Activated B cell treated with CpG ODN at 0.5 μM for 24 hours (primary cell): ENCODE results near the gene NPHP4. TPM values are rescaled to one million over a fixed set of nuclear protein-coding genes. Genes with fewer than 3 reads are reported as not detected.

Experiments
- ATAC-seq: fragments of 200-7000 bp; cut with Tn5 transposase; one replicate; pipeline ENCODE4 v1.10.0; 2021; ENCODE audit warnings: low read depth, mild to moderate bottlenecking, moderate library complexity
- CTCF ChIA-PET: fragments of 350-600 bp; sonication (Branson Sonifier 250); formaldehyde crosslinking; loops from one replicate; lab custom pipeline; 2021; ENCODE audit warnings: antibody characterized with exemption; lab: Charles Lee
- POLR2A ChIA-PET: fragments of 350-600 bp; sonication (Branson Sonifier 250); formaldehyde crosslinking; loops from one replicate; lab custom pipeline; 2021; ENCODE audit warnings: antibody characterized with exemption; lab: Charles Lee
- DNase-seq: peaks from one replicate; pipeline ENCODE4 v3.0.0; 2022
- H3K27ac Mint-ChIP-seq: one replicate; pipeline ENCODE4 v1.8.0; 2020; ENCODE audit warnings: mixed read lengths
- H3K27me3 Mint-ChIP-seq: one replicate; pipeline ENCODE4 v1.8.0; 2021; ENCODE audit warnings: mixed read lengths
- H3K36me3 Mint-ChIP-seq: one replicate; pipeline ENCODE4 v1.8.0; 2021; ENCODE audit warnings: low read depth, mixed read lengths
- H3K4me1 Mint-ChIP-seq: one replicate; pipeline ENCODE4 v1.8.0; 2021; ENCODE audit warnings: mixed read lengths
- H3K4me3 Mint-ChIP-seq: one replicate; pipeline ENCODE4 v1.8.0; 2020; ENCODE audit warnings: mild to moderate bottlenecking, mixed read lengths
- H3K9me3 Mint-ChIP-seq: one replicate; pipeline ENCODE4 v1.8.0; 2020; ENCODE audit warnings: mixed read lengths
- CTCF ChIP-seq: fragments of 200-600 bp; IDR thresholded peaks from one replicate; pipeline ENCODE4 v1.8.0; 2022; ENCODE audit warnings: antibody characterized with exemption, mild to moderate bottlenecking
- intact Hi-C: fragments of 100-400 bp; cut with micrococcal nuclease; formaldehyde crosslinking; loops from one replicate; pipeline ENCODE4 v1.15.1; 2024
- total RNA-seq: library from RNA; stranded (reverse); gene quantifications from 2 replicates; pipeline ENCODE4 v1.2.3, GENCODE V29; 2022

Gene NPHP4
- total RNA-seq, 1 donor from 2014 or later = 8.0 TPM

GRCh38 chr1:5860277-5860676 is 131.9 kb downstream of the NPHP4 start:
- ChIA-PET POLR2A (no interaction called here), CTCF (no interaction called here)
- no peak for TF ChIP-seq CTCF
- Mint-ChIP-seq H3K27ac (no peak overlapping the region), H3K36me3 (no peaks in the 10 kb centered on the region), H3K4me1 (no peaks in the 10 kb centered on the region), H3K4me3 (no peak overlapping the region), H3K9me3 (no peaks in the 10 kb centered on the region), H3K27me3 (no peaks in the 10 kb centered on the region)
- intact Hi-C loops = no loop called here
- no peak for DNase-seq
- no peak for ATAC-seq

- no peaks in the 10 kb centered on the region for H3K36me3 Mint-ChIP-seq
- POLR2A ChIA-PET = no interaction called here
- no peak overlapping the region for H3K27ac Mint-ChIP-seq
- H3K4me3 Mint-ChIP-seq = no peak overlapping the region
- H3K27me3 Mint-ChIP-seq = no peaks in the 10 kb centered on the region
- CTCF ChIA-PET = no interaction called here
- DNase-seq (no peak), ATAC-seq (no peak)
- intact Hi-C loops = no loop called here
- H3K9me3 Mint-ChIP-seq = no peaks in the 10 kb centered on the region
- no peaks in the 10 kb centered on the region for H3K4me1 Mint-ChIP-seq
- TF ChIP-seq CTCF = no peak
Observed at GRCh38 chr1:5859766-5860165, 132.5 kb downstream of the NPHP4 start.

GRCh38 chr1:5858844-5859407 is 133.3 kb downstream of the NPHP4 start:
- Mint-ChIP-seq H3K27ac (no peak overlapping the region), H3K9me3 (no peaks in the 10 kb centered on the region), H3K36me3 (no peaks in the 10 kb centered on the region), H3K4me1 (no peaks in the 10 kb centered on the region), H3K4me3 (no peak overlapping the region), H3K27me3 (no peaks in the 10 kb centered on the region)
- CTCF ChIA-PET = no interaction called here
- no peak for DNase-seq
- POLR2A ChIA-PET = no interaction called here
- TF ChIP-seq CTCF = no peak
- no peak for ATAC-seq
- intact Hi-C loops = no loop called here

- H3K27ac Mint-ChIP-seq = no peak overlapping the region
- intact Hi-C loops = no loop called here
- H3K4me3 Mint-ChIP-seq = no peak overlapping the region
- ChIA-PET POLR2A (no interaction called here), CTCF (no interaction called here)
- H3K4me1 Mint-ChIP-seq = no peaks in the 10 kb centered on the region
- DNase-seq = no peak
- ATAC-seq = no peak
- H3K9me3 Mint-ChIP-seq = peaks cover 2% of the 10 kb centered on the region
- H3K27me3 Mint-ChIP-seq = no peaks in the 10 kb centered on the region
- H3K36me3 Mint-ChIP-seq = no peaks in the 10 kb centered on the region
- TF ChIP-seq CTCF = no peak
Observed at GRCh38 chr1:5858246-5858645, 134.0 kb downstream of the NPHP4 start.

- Mint-ChIP-seq H3K9me3 (peaks cover 2% of the 10 kb centered on the region), H3K36me3 (no peaks in the 10 kb centered on the region), H3K27me3 (no peaks in the 10 kb centered on the region), H3K4me3 (no peak overlapping the region), H3K4me1 (no peaks in the 10 kb centered on the region), H3K27ac (no peak overlapping the region)
- CTCF ChIA-PET = no interaction called here
- ATAC-seq = no peak
- POLR2A ChIA-PET = no interaction called here
- intact Hi-C loops = no loop called here
- no peak for DNase-seq
- no peak for TF ChIP-seq CTCF
Observed at GRCh38 chr1:5857508-5858090, 134.6 kb downstream of the NPHP4 start.
